GM18868 (cell line): ENCODE results near the gene MYH14.

ENCODE experiments used
- ATAC-seq: cut with Tn5 transposase; IDR thresholded peaks from one replicate; pipeline ENCODE4 v1.9.1; 2021; ENCODE audit warnings: mild to moderate bottlenecking, moderate library complexity; ENCODE audit not compliant: unreplicated experiment

The MYH14 gene

GRCh38 chr19:50255115-50255514 is 51.7 kb downstream of the MYH14 start:
- no peak for ATAC-seq

GRCh38 chr19:50257141-50257540 is 53.7 kb downstream of the MYH14 start:
- no peak for ATAC-seq

GRCh38 chr19:50258918-50259372 is 55.5 kb downstream of the MYH14 start:
- ATAC-seq = no peak

- no peak for ATAC-seq
Observed at GRCh38 chr19:50261446-50261970, 58.1 kb downstream of the MYH14 start.

GRCh38 chr19:50263176-50263575 is 59.8 kb downstream of the MYH14 start:
- no peak for ATAC-seq

GRCh38 chr19:50264483-50265186 is 61.2 kb downstream of the MYH14 start:
- ATAC-seq = no peak

- ATAC-seq = no peak
Observed at GRCh38 chr19:50266041-50266440, 62.6 kb downstream of the MYH14 start.

GRCh38 chr19:50266896-50267295 is 63.5 kb downstream of the MYH14 start:
- ATAC-seq = no peak

GRCh38 chr19:50268041-50268440 is 64.6 kb downstream of the MYH14 start:
- ATAC-seq = no peak

GRCh38 chr19:50268501-50268900 is 65.1 kb downstream of the MYH14 start:
- ATAC-seq = no peak

- no peak for ATAC-seq
Observed at GRCh38 chr19:50269653-50270052, 66.2 kb downstream of the MYH14 start.

GRCh38 chr19:50272263-50272897 is 69.0 kb downstream of the MYH14 start:
- no peak for ATAC-seq

GRCh38 chr19:50273821-50274220 is 70.4 kb downstream of the MYH14 start:
- ATAC-seq = no peak

- no peak for ATAC-seq
Observed at GRCh38 chr19:50275577-50276368, 72.4 kb downstream of the MYH14 start.

GRCh38 chr19:50276370-50277063 is 73.1 kb downstream of the MYH14 start:
- no peak for ATAC-seq

GRCh38 chr19:50277966-50278580 is 74.7 kb downstream of the MYH14 start:
- no peak for ATAC-seq

- no peak for ATAC-seq
Observed at GRCh38 chr19:50280074-50280473, 76.7 kb downstream of the MYH14 start.

GRCh38 chr19:50280983-50281382 is 77.6 kb downstream of the MYH14 start:
- ATAC-seq = no peak

GRCh38 chr19:50281491-50281890 is 78.1 kb downstream of the MYH14 start:
- no peak for ATAC-seq

GRCh38 chr19:50285833-50286232 is 82.4 kb downstream of the MYH14 start:
- ATAC-seq = no peak
